MCF 10A (cell line): Measurements from ENCODE around the gene DNLZ. TPM values are rescaled to one million over a fixed set of nuclear protein-coding genes. Genes with fewer than 3 reads are reported as not detected.
A peak's percentile ranks its signal among the peaks of the same experiment; 100 is the strongest.

Experiments used
- BruUV-seq: library from RNA; stranded (reverse); fragments of 400-500 nt; replicated peaks from 2 replicates; lab custom pipeline; 2021; lab: Mats Ljungman, UMichigan
- CTCF ChIA-PET: fragments of 300-600 bp; sonication (Branson Sonifier 250); formaldehyde crosslinking; extraction: SDS; loops from one replicate; lab custom pipeline; 2021; ENCODE audit warnings: antibody characterized with exemption, inconsistent platforms; lab: Yijun Ruan, JAX
- POLR2A ChIA-PET: fragments of 300-600, 350-650 bp; sonication (Branson Sonifier 250); formaldehyde crosslinking; extraction: SDS; loops from one replicate; lab custom pipeline; 2020; ENCODE audit warnings: antibody characterized with exemption, inconsistent platforms; lab: Yijun Ruan, JAX
- DNase-seq: peaks from one replicate; pipeline ENCODE4 v3.0.0-alpha.2; 2018; ENCODE audit not compliant: unreplicated experiment
- H3K27ac Mint-ChIP-seq: one replicate; pipeline ENCODE4 v1.8.0; 2022; ENCODE audit warnings: mild to moderate bottlenecking, low read depth, mixed read lengths; ENCODE audit not compliant: unreplicated experiment
- H3K27me3 Mint-ChIP-seq: one replicate; pipeline ENCODE4 v1.8.0; 2022; ENCODE audit warnings: mixed read lengths; ENCODE audit not compliant: insufficient read depth, unreplicated experiment
- H3K36me3 Mint-ChIP-seq: one replicate; pipeline ENCODE4 v1.8.0; 2022; ENCODE audit warnings: mild to moderate bottlenecking, moderate library complexity, mixed read lengths; ENCODE audit not compliant: insufficient read depth, unreplicated experiment
- H3K4me1 Mint-ChIP-seq: one replicate; pipeline ENCODE4 v1.8.0; 2022; ENCODE audit warnings: mixed read lengths; ENCODE audit not compliant: insufficient read depth, unreplicated experiment
- H3K4me3 Mint-ChIP-seq: one replicate; pipeline ENCODE4 v1.8.0; 2022; ENCODE audit warnings: mild to moderate bottlenecking, moderate library complexity, mixed read lengths; ENCODE audit not compliant: unreplicated experiment
- H3K9me3 Mint-ChIP-seq: one replicate; pipeline ENCODE4 v1.8.0; 2022; ENCODE audit warnings: mixed read lengths; ENCODE audit not compliant: unreplicated experiment
- intact Hi-C: fragments of 100-400 bp; cut with micrococcal nuclease; formaldehyde crosslinking; loops from 2 replicates; pipeline ENCODE4 v1.14.1; 2022
- total RNA-seq: library from RNA; stranded (reverse); gene quantifications from 2 replicates; pipeline ENCODE4 v1.2.3, GENCODE V29; 2022
- TF ChIP-seq, protein P1 (sequence below): fragments of 200-600 bp; IDR thresholded peaks from one replicate; pipeline ENCODE4 v1.8.0; 2022; ENCODE audit warnings: antibody characterized with exemption, mild to moderate bottlenecking; ENCODE audit not compliant: unreplicated experiment

Gene DNLZ
- total RNA-seq, 1 experiment from 2014 or later, result 30.5 TPM

DNA sequence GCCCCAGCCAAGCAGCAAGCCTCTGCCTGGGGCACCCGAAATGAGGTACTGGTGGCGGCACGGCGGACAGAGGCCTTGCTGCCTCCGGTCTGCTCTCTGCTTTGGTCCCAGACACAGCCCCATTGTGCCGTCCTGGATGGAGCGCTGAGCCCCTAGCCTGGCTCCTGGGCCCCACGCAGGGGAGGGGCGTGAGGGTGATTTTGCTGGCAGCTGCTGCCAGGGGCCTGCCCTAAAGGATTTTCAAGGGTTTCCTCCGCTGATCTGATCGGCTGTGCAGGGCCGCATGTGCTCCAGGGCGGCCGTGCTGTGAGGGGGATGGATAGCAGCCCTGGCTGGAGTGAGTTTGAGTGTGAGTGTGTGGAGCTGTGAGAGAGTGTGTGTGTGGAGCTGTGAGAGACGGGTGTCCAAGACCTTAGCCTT is 34.9 kb downstream of the DNLZ start:
- intact Hi-C loops, result no loop called here
- Mint-ChIP-seq H3K4me3 (peak overlapping the region; percentile 39), H3K36me3 (peaks cover 5% of the 10 kb centered on the region), H3K9me3 (no peaks in the 10 kb centered on the region), H3K27ac (peak overlapping the region; percentile 75), H3K4me1 (no peaks in the 10 kb centered on the region), H3K27me3 (no peaks in the 10 kb centered on the region)
- BruUV-seq, result no TSS peak
- no peak for DNase-seq
- ChIA-PET POLR2A (interaction anchor here (0.5 kb wide), 1 partner anchor 82 kb away, joined by 3 read pairs; no protein-coding TSS in a partner anchor), CTCF (interaction anchor here (1.6 kb wide), 1 partner anchor 9 kb away, joined by 5 read pairs; no protein-coding TSS in a partner anchor)
- TF ChIP-seq, protein P1, sequence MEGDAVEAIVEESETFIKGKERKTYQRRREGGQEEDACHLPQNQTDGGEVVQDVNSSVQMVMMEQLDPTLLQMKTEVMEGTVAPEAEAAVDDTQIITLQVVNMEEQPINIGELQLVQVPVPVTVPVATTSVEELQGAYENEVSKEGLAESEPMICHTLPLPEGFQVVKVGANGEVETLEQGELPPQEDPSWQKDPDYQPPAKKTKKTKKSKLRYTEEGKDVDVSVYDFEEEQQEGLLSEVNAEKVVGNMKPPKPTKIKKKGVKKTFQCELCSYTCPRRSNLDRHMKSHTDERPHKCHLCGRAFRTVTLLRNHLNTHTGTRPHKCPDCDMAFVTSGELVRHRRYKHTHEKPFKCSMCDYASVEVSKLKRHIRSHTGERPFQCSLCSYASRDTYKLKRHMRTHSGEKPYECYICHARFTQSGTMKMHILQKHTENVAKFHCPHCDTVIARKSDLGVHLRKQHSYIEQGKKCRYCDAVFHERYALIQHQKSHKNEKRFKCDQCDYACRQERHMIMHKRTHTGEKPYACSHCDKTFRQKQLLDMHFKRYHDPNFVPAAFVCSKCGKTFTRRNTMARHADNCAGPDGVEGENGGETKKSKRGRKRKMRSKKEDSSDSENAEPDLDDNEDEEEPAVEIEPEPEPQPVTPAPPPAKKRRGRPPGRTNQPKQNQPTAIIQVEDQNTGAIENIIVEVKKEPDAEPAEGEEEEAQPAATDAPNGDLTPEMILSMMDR, result no peak

DNA sequence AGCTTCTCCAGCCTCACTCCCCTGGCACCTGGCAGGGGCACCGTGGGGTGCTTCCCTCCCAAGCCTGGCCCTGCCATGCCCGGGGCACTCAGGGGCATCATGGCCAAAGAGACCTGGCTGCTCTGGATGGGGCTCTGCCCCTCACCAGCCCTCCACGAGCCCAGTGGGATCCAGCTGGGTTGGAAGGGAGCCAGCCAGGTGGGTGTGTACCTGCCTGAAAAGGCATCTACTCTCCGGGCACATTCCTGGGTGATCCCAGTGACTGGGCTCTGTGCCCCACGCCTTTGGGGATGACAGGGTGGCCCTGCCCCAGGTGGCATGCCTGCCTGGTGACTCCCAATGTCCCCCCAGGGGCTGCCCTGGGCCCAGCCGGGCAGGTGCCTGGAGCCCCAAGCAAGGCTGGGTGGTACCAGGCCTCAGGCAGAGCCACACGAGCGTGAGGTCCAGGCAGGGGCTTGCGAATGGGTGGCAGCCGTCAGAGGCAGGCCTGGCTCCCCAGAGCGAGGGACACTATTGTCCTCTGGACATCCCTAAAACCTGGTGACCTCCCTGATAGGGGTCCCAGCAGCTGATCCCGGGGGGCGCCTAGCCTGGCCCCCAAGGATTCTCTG is 35.4 kb downstream of the DNLZ start:
- TF ChIP-seq, protein P1, result no peak
- Mint-ChIP-seq H3K9me3 (no peaks in the 10 kb centered on the region), H3K36me3 (peaks cover 5% of the 10 kb centered on the region), H3K4me3 (peak overlapping the region; percentile 39), H3K4me1 (no peaks in the 10 kb centered on the region), H3K27me3 (no peaks in the 10 kb centered on the region), H3K27ac (peak overlapping the region; percentile 75)
- BruUV-seq, result no TSS peak
- ChIA-PET CTCF (interaction anchor here (1.4 to 1.6 kb wide), 2 partner anchors 9 to 73 kb away, joined by 3 to 5 read pairs; no protein-coding TSS in a partner anchor), POLR2A (interaction anchor here (0.5 to 0.9 kb wide), 3 partner anchors 22 to 83 kb away, joined by 3 read pairs; partner anchors contain the start of gene DNLZ)
- DNase-seq, result peak; percentile 17
- intact Hi-C loops, result no loop called here

DNA sequence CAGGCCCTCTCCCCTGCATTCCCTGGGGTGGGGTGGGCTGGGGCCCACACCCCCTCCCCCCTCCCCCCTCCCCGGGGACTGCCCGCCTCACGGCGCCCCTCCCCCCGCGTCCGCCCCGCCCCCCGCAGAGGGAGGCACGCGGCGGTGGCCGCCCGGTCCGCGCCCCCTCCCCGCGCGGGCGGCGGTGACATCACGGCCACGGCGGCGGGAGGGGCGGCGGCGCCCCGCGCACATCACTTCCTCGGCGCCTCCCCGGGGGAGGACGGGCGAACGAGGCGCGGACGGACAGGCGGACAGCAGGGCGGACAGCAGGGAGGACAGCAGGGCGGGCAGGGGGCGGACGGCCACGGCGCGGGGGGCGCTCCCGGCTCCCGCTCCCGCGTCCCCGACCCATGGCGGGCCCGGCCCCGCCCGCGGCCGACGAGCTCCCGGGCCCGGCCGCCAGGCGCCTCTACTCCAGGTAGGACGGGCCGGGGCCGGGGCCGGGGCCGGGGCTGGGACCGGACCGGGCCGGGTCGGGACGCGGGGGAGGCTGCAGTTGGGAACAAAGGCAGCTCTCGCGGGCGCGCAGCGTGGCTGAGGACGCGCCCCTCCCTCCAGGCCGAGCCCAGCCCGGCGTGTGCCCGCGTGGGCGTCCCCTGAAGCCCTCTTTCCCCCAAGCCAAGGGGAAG is 36.1 kb downstream of the DNLZ start, which contains the start of gene GPSM1:
Gene GPSM1 (plus strand): TSS at position 236 of the 671 bp plus-strand sequence. CDS start 157 bp downstream, at position 393.
- Mint-ChIP-seq H3K36me3 (peaks cover 5% of the 10 kb centered on the region), H3K27ac (no peak within 1 kb of the TSS), H3K9me3 (no peaks in the 10 kb centered on the region), H3K4me3 (peak within 1 kb of the TSS; percentile 57), H3K27me3 (no peaks in the 10 kb centered on the region), H3K4me1 (no peaks in the 10 kb centered on the region)
- POLR2A ChIA-PET, result interaction anchor here (0.8 to 0.9 kb wide), 2 partner anchors 22 to 36 kb away, joined by 3 read pairs; partner anchors contain the start of gene DNLZ
- TF ChIP-seq, protein P1, result no peak
- CTCF ChIA-PET, result interaction anchor here (1.4 kb wide), 1 partner anchor 73 kb away, joined by 3 read pairs; no protein-coding TSS in a partner anchor
- no TSS peak for BruUV-seq
- intact Hi-C loops, result no loop called here
- DNase-seq, result peak; percentile 19
